Endodermal cell (in vitro differentiated cells): Measurements from ENCODE around the gene RPL13A. TPM values are rescaled to one million over a fixed set of nuclear protein-coding genes. Genes with fewer than 3 reads are reported as not detected.
A peak's percentile ranks its signal among the peaks of the same experiment; 100 is the strongest.

ENCODE experiments used
- DNase-seq: peaks from one replicate; pipeline ENCODE4 v3.0.0-alpha.2; 2017
- H3K27ac ChIP-seq: 2 replicates; pipeline ENCODE4 v1.5.1; 2013; ENCODE audit warnings: mild to moderate bottlenecking, low read depth, low read length, moderate library complexity
- H3K27me3 ChIP-seq: 2 replicates; pipeline ENCODE4 v1.6.1; 2013; ENCODE audit warnings: mild to moderate bottlenecking, low read length, moderate library complexity; ENCODE audit not compliant: insufficient read depth, control insufficient read depth, poor library complexity, severe bottlenecking
- H3K36me3 ChIP-seq: 2 replicates; pipeline ENCODE4 v1.7.0; 2013; ENCODE audit warnings: mild to moderate bottlenecking, low read length, moderate library complexity; ENCODE audit not compliant: control insufficient read depth, insufficient read depth
- H3K4me1 ChIP-seq: one replicate; pipeline ENCODE4 v1.7.0; 2013; ENCODE audit warnings: low read length; ENCODE audit not compliant: control insufficient read depth, insufficient read depth
- H3K4me3 ChIP-seq: 2 replicates; pipeline ENCODE4 v1.5.1; 2013; ENCODE audit warnings: mild to moderate bottlenecking, low read length, moderate library complexity
- H3K9ac ChIP-seq: 2 replicates; pipeline ENCODE4 v1.6.1; 2013; ENCODE audit warnings: mild to moderate bottlenecking, low read length, moderate library complexity; ENCODE audit not compliant: poor library complexity, severe bottlenecking; ENCODE audit errors: extremely low read depth
- H3K9me3 ChIP-seq: 2 replicates; pipeline ENCODE4 v1.6.1; 2013; ENCODE audit warnings: mild to moderate bottlenecking, low read length, moderate library complexity; ENCODE audit not compliant: control insufficient read depth
- H3K27ac Mint-ChIP-seq: 2 replicates; pipeline ENCODE4 v1.8.0; 2020; ENCODE audit warnings: mixed read lengths
- H3K27me3 Mint-ChIP-seq: 2 replicates; pipeline ENCODE4 v1.8.0; 2021; ENCODE audit warnings: mild to moderate bottlenecking, mixed read lengths; ENCODE audit not compliant: insufficient read depth
- H3K36me3 Mint-ChIP-seq: 2 replicates; pipeline ENCODE4 v1.8.0; 2020; ENCODE audit warnings: low read depth, mixed read lengths
- H3K4me1 Mint-ChIP-seq: 2 replicates; pipeline ENCODE4 v1.8.0; 2020; ENCODE audit warnings: mixed read lengths
- H3K4me3 Mint-ChIP-seq: 2 replicates; pipeline ENCODE4 v1.8.0; 2020; ENCODE audit warnings: mild to moderate bottlenecking, moderate library complexity, mixed read lengths
- H3K9me3 Mint-ChIP-seq: 2 replicates; pipeline ENCODE4 v1.8.0; 2020; ENCODE audit warnings: mild to moderate bottlenecking, mixed read lengths
- WGBS, 2 experiments: methylation state at CpG; one replicate each; pipeline versions ENCODE4 v1.1.5 to v1.1.7; 2013; ENCODE audit warnings: missing lambda C conversion rate in 2 of 2, mixed read lengths in 1 of 2; ENCODE audit not compliant: insufficient coverage in 1 of 2, insufficient read length in 1 of 2; 5-methylcytosine and 5-hydroxymethylcytosine counted together
- long read RNA-seq, 4 experiments: library from polyadenylated mRNA in 2 of 4; library from RNA in 1 of 4; library from capped mRNA in 1 of 4; stranded (forward) in 3 of 4; unstranded in 1 of 4; transcript quantifications; one replicate each; pipeline ENCODE4 v2.0.0, GENCODE V29; 2020 to 2021; ENCODE audit warnings: inconsistent platforms in 1 of 4
- polyA plus RNA-seq, 2 experiments: library from polyadenylated mRNA; stranded (reverse); fragments of 50-300 nt; gene quantifications; one replicate each; pipeline ENCODE4 v1.2.3, GENCODE V29; 2013
- total RNA-seq, 2 donors: library from RNA; stranded (reverse); fragmentation: NEBNext Ultra II Directional in 1 of 2; extraction: Animal tissue kit (Norgen Biotek cat#: 25700) in 1 of 2; gene quantifications; 2 replicates in 1 of 2; 3 replicates in 1 of 2; pipeline ENCODE4 v1.2.1, GENCODE V29; 2021
- TF ChIP-seq, protein P1 (sequence below): fragments of 200-600 bp; sonication (generic); conservative IDR thresholded peaks from 2 replicates; pipeline ENCODE4 v1.5.0; 2021; ENCODE audit warnings: antibody characterized with exemption, mild to moderate bottlenecking

The RPL13A gene
- total RNA-seq = 1,000 to 10,000 TPM; 2,434 to 3,023 TPM
- 2,455 TPM for polyA plus RNA-seq (2013, experiment 1 of 2)
- polyA plus RNA-seq (2013, experiment 2 of 2) = 2,303 TPM
- long read RNA-seq, experiment 1, transcript RPL13A-201 (8 exons, 1,181 nt) = major isoform, 561 of 772 reads
- long read RNA-seq, experiment 1, transcript RPL13A-214 (8 exons, 1,122 nt) = minor isoform, 9 of 772 reads
- long read RNA-seq, experiment 1, partial matches to known transcripts = 164 of 772 reads
- long read RNA-seq, experiment 1, other reads (novel, unspliced or antisense) = 38 of 772 reads
- long read RNA-seq, experiment 2, transcript RPL13A-201 (8 exons, 1,181 nt) = major isoform, 194 of 235 reads
- long read RNA-seq, experiment 2, transcript RPL13A-214 (8 exons, 1,122 nt) = minor isoform, 14 of 235 reads
- long read RNA-seq, experiment 2, partial matches to known transcripts = 17 of 235 reads
- long read RNA-seq, experiment 2, other reads (novel, unspliced or antisense) = 8 of 235 reads
- long read RNA-seq, experiment 3, transcript RPL13A-214 (8 exons, 1,122 nt) = minor isoform, 57 of 2,605 reads
- long read RNA-seq, experiment 3, transcript RPL13A-201 (8 exons, 1,181 nt) = major isoform, 2,466 of 2,605 reads
- long read RNA-seq, experiment 3, partial matches to known transcripts = 43 of 2,605 reads
- long read RNA-seq, experiment 3, other reads (novel, unspliced or antisense) = 37 of 2,605 reads
- long read RNA-seq, experiment 4, transcript RPL13A-214 (8 exons, 1,122 nt) = minor isoform, 40 of 825 reads
- long read RNA-seq, experiment 4, transcript RPL13A-201 (8 exons, 1,181 nt) = major isoform, 736 of 825 reads
- long read RNA-seq, experiment 4, partial matches to known transcripts = 30 of 825 reads
- long read RNA-seq, experiment 4, other reads (novel, unspliced or antisense) = 14 of 825 reads

DNA sequence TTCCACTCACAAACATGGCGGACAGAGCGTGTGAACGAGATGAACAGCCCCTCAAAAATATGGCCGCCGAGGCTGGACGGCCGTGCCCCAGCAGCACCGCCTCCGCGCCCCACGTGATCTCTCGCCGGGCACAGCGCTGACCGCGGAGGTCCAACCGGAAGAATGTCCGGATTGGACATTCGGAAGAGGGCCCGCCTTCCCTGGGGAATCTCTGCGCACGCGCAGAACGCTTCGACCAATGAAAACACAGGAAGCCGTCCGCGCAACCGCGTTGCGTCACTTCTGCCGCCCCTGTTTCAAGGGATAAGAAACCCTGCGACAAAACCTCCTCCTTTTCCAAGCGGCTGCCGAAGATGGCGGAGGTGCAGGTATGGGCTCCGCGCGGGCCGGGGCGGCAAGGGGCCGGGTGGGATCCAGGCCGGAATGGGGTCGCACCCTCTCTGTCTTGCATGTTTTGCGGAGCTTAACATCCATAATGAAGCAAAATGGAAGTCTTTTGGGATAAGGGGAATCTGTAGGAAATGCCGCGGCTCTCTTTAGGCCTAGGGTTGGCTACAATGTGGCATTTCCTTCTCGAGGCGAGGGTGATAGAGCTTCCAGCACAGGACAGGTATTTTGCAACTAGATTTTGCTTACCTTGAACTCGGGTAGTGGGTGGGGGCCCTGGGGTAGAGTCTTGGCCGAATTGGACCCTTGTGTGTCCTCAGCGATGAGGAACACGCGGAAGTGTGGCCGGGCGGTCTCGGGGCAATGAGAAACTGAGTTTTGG lies at the start of gene RPL13A:
RPL13A (plus strand) TSS at position 332 of the 769 bp plus-strand sequence; CDS start at position 354, 22 bp downstream.
- H3K4me3 Mint-ChIP-seq = peak within 1 kb of the TSS; percentile 99
- peaks cover 6% of the 10 kb centered on the region for H3K4me1 ChIP-seq
- peak within 1 kb of the TSS; percentile 95 for H3K27ac ChIP-seq
- no peaks in the 10 kb centered on the region for H3K9me3 ChIP-seq
- peak within 1 kb of the TSS; percentile 99 for H3K27ac Mint-ChIP-seq
- TF ChIP-seq, protein P1, sequence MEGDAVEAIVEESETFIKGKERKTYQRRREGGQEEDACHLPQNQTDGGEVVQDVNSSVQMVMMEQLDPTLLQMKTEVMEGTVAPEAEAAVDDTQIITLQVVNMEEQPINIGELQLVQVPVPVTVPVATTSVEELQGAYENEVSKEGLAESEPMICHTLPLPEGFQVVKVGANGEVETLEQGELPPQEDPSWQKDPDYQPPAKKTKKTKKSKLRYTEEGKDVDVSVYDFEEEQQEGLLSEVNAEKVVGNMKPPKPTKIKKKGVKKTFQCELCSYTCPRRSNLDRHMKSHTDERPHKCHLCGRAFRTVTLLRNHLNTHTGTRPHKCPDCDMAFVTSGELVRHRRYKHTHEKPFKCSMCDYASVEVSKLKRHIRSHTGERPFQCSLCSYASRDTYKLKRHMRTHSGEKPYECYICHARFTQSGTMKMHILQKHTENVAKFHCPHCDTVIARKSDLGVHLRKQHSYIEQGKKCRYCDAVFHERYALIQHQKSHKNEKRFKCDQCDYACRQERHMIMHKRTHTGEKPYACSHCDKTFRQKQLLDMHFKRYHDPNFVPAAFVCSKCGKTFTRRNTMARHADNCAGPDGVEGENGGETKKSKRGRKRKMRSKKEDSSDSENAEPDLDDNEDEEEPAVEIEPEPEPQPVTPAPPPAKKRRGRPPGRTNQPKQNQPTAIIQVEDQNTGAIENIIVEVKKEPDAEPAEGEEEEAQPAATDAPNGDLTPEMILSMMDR = no peak
- no peaks in the 10 kb centered on the region for H3K27me3 Mint-ChIP-seq
- H3K27me3 ChIP-seq = no peaks in the 10 kb centered on the region
- 0% methylated on average over 40 to 57 of the region's 57 CpGs for WGBS, 2 experiments
- H3K36me3 Mint-ChIP-seq = peaks cover 48% of the 10 kb centered on the region
- DNase-seq = peak; percentile 100
- peaks cover 9% of the 10 kb centered on the region for H3K4me1 Mint-ChIP-seq
- H3K36me3 ChIP-seq = peaks cover 43% of the 10 kb centered on the region
- H3K9me3 Mint-ChIP-seq = no peaks in the 10 kb centered on the region
- H3K4me3 ChIP-seq = peak within 1 kb of the TSS; percentile 91
- peak within 1 kb of the TSS; percentile 100 for H3K9ac ChIP-seq

DNA sequence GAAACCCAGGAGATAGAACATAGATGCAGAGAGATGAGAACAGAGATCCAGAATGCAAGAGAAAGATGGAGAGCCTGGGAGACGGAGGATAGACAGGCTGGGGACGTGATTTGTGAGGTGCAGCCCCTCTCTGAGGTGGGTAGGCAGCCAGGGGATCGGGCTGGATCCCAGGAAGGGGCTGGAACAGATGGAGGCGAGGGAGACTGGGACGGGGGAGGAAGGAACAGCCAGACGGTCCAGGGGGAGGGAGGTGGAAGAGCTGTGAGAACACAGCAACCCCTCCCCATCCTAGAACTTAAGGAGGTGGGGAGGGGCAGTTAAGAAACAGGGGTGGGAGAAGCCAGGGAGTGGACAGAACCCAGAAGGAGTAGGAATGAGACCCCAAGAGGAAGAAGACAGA lies 49.1 kb upstream of the RPL13A start:
- H3K4me3 Mint-ChIP-seq = no peak overlapping the region
- TF ChIP-seq, protein P1 = no peak

DNA sequence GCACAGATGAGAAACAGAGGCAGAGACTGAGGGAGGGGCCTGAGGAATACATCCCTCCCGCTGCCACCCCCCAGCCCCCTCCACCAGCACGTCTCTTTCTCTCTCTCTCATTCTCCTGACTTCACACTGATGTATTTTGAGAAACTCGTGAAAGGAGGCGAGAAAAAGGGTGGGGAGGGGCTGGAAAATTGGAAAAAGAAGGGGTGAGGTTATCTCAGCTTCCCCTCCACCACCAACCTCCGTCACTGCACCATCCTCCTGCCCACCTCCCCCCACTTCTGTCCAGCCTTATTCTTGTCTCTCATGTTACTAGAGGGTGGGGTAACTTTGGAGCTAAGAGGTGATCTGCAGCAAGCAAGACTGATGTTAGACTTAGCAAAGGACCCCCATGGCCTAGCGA lies 47.6 kb upstream of the RPL13A start:
- 75 to 100% methylated on average over 1 of the region's 6 CpGs for WGBS, 2 experiments
- no peak overlapping the region for H3K27ac ChIP-seq
- TF ChIP-seq, protein P1 = no peak
- Mint-ChIP-seq H3K9me3 (peaks cover 9% of the 10 kb centered on the region), H3K36me3 (no peaks in the 10 kb centered on the region), H3K4me3 (no peak overlapping the region), H3K4me1 (no peaks in the 10 kb centered on the region), H3K27ac (no peak overlapping the region), H3K27me3 (peaks cover 79% of the 10 kb centered on the region)
- no peaks in the 10 kb centered on the region for H3K36me3 ChIP-seq
- DNase-seq = no peak
- no peak overlapping the region for H3K9ac ChIP-seq
- no peaks in the 10 kb centered on the region for H3K9me3 ChIP-seq
- H3K4me3 ChIP-seq = no peak overlapping the region
- peaks cover 79% of the 10 kb centered on the region for H3K27me3 ChIP-seq
- no peaks in the 10 kb centered on the region for H3K4me1 ChIP-seq

More for the DNA sequence above, 49.1 kb upstream of the RPL13A start:
- Histone ChIP-seq H3K4me1 (no peaks in the 10 kb centered on the region), H3K27me3 (peaks cover 94% of the 10 kb centered on the region), H3K9ac (no peak overlapping the region), H3K36me3 (no peaks in the 10 kb centered on the region), H3K27ac (no peak overlapping the region), H3K9me3 (no peaks in the 10 kb centered on the region), H3K4me3 (no peak overlapping the region)
- Mint-ChIP-seq H3K4me1 (no peaks in the 10 kb centered on the region), H3K9me3 (peaks cover 9% of the 10 kb centered on the region), H3K36me3 (no peaks in the 10 kb centered on the region), H3K27me3 (peaks cover 94% of the 10 kb centered on the region), H3K27ac (no peak overlapping the region)
- DNase-seq = no peak
- WGBS, 2 experiments = 24 to 28% methylated on average over 3 to 5 of the region's 6 CpGs
